Left colon (tissue), 2 donors: ENCODE data around the gene PUSL1. TPM values are rescaled to one million over a fixed set of nuclear protein-coding genes. Genes with fewer than 3 reads are reported as not detected.

Source experiments
- ATAC-seq: fragments of 200-7000 bp; cut with Tn5 transposase; one replicate; pipeline ENCODE4 v1.9.1; 2020; ENCODE audit warnings: mild to moderate bottlenecking, moderate library complexity
- DNase-seq, 2 donors: peaks; one replicate each; pipeline ENCODE4 v3.0.0-alpha.2; 2020
- intact Hi-C, 2 donors: fragments of 100-400 bp; cut with DNase I in 1 of 2; cut with micrococcal nuclease in 1 of 2; formaldehyde crosslinking; loops; one replicate each; pipeline versions ENCODE4 v1.11.2 to v1.14.0; 2022; cut with DNase I, micrococcal nuclease
- microRNA-seq, 2 donors: library from miRNA; unstranded; fragments of <30 nt; microRNA quantifications; one replicate each; pipeline versions ENCODE4 v1.1.0 to v1.2.0, GENCODE V29; 2020
- total RNA-seq, 2 donors: library from RNA; stranded (reverse); fragmentation: NEBNext Ultra II Directional; extraction: Animal tissue kit (Norgen Biotek cat#: 25700); gene quantifications; one replicate each; pipeline ENCODE4 v1.2.1, GENCODE V29; 2021
- donor health status: DM: no; HTN: no; CAD: no.
- donor health status: DM: yes; HTN: yes; CAD: no.

Gene PUSL1
- total RNA-seq, 2 donors from 2014 or later: 15.5 to 18.7 TPM

DNA sequence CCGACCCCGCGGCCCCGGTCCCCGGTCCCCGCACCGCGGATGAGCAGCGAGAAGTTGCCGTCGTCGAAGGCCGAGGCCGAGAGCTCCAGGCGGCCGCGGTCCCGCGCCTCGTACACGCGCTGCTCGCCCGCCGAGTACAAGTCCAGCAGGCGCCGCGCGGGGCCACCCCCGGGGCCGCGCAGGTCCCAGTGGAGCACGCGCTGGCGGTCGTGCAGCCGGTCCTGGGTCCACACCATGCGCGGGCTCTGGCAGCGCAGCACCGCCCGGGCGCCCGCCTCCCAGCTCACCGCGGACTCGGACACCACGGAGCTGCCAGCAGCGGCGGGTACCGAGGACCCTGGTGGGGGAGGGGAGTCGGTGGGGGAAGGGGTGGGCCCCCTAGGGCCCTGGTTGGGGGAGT is 47.0 kb downstream of the PUSL1 start:
- intact Hi-C loops: no loop called here
- peak; percentile 32 for ATAC-seq
- peak in 1 of 2 donors; percentile 35 for DNase-seq

DNA sequence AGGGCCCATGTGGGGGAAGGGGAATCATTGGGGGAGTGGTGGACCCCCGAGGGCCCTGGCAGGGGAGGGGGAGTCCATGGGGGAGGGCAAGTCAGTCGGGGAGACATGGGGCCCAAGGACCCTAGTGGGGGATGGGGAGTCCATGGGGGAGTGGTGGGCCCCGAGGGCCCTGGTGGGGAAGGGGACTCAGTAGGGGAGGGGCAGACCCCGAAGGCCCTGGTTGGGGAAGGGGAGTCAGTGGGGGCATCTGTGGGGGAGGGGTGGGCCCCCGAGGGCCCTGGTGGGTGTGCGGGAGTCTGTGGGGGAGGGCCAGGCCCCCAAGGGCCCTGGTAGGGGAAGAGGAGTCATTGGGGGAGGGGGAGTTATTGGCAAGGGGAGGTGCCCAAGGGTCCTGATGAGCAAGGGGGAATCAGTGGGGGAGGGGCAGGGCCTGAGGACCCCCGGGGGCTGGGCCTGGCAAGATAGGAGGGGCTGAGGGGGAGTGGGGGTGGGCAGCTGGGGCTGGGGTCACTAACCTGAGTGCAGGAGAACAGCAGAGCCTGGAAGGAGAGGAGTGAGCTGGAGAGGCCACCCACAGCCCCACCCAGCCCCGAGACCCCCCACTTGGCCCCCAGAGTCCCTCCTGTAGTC is 47.9 kb downstream of the PUSL1 start:
- DNase-seq: no peak
- no peak for ATAC-seq
- intact Hi-C loops: no loop called here

DNA sequence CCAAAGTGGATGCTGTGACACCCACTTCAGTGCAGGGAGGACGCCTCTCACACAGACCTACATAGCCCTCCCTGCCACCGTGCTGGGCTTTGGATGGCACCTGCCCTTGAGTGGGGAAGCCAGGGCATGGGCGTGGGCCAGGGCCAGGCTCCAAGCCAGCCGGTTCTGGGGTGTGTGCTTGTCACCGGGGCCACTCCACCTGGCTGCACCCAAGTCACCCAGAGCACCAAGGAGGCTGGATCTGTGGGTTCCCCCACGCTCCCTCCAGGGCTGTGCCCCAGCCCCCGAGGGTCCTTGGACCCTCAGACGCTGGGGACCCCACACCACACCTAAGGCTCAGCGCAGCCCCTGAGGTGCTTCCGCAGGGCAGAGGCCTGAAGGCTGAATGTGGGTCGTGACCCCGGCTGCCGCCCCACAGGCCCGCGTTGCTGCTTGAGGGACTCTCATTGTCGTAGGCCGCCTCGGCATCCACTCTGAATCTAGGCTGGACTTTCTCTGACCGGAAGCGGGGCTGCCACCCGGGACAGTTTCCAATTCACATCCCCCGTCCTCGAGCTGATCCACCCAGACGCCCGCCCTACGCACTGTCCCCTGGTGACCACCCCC is 48.5 kb downstream of the PUSL1 start:
- DNase-seq (peak in 1 of 2 donors; percentile 29), ATAC-seq (peak; percentile 51)
- intact Hi-C loops: no loop called here

DNA sequence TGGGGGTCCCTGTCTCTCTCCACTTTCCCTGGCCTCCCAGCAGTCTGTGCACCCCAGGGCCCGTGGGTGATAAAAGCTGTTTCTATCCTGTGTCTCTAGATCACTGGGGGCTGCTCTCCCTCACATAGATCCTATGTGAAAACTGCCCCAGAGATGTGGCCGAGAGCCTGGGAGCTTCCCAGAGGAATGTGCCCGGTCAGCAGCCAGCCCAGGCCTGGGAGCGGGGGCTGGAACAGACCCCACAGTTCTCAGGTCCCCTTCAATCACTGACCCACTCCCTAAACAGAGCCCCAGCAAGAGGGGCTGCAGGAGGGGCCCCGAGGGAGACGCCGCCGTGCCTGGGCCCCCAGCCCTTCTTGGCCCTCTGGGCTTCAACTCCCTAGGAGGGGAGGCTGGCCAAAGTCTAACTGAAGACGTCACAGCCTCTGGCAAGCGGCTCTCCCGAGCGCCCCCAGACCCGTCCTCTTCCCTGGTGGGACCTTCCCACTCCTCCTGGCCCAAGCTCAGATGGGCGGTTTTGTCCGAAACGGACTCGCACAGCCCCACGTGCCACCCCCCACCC is 49.6 kb downstream of the PUSL1 start:
- intact Hi-C loops: no loop called here
- DNase-seq: no peak
- ATAC-seq: no peak

DNA sequence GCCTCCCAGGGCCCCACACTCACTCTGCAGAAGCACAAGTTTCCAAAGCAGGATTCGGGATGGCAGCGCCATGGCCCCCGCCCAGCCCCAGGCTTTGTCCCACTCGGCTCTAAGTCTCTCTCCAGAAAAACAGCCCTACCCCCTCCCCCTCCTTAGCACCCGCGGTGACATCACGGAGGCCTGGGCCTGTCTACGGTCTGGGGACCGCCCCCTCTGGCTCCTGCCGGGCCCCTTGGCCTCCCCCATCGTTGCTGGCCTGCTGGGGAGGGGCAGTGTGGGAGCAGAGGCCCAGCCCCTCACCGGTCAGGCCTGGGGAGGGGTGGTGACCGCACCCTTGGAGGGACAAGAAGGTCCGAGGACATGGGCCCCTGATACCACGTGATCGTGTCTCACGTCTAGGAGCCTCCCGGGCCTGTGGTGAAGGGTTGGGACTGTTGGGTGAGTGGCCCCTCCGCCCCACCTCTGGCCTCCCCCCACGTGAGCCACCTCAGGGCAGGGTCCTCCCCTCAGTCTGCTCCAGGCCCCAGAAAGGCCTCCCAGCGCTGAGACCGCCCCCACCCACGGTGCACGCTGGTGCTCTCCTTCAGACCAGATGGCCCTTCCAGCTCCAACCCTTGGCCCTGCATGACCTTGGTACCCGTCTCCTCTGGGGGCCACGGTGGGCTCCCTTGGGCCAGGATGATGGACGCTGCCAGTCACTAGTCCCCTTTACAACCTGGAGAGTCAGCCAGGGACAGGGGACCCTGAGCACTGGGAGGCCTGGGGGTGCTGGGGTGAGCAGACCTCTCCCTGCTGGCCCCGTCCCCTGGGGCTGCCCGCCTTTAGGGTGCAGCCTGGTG is 50.3 kb downstream of the PUSL1 start, which contains the start of gene MXRA8:
Gene MXRA8, minus strand, starts transcription at position 123 of the 839 bp plus-strand sequence. Its CDS starts 51 bp downstream, at position 72.
- DNase-seq: peak in 1 of 2 donors; percentile 81
- intact Hi-C loops: no loop called here
- peak; percentile 15 for ATAC-seq

DNA sequence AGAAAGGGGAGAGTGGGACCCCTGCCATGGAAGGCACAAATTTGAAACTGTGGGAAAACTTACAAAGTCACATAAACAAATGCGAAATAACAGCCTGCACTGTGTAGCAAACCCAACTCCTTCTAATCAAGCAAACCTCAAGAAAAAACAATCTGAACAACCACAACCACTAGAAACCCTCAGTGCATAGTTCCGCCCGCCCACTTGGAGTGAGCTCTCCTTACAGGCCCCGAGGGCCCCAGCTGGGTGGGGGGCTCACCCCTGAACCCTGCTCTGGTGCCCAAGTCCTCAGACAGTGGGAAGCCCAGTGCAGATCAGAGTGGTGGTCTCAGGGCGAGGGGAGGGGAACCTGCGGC is 50.9 kb downstream of the PUSL1 start:
- ATAC-seq (no peak), DNase-seq (no peak)
- intact Hi-C loops: no loop called here

DNA sequence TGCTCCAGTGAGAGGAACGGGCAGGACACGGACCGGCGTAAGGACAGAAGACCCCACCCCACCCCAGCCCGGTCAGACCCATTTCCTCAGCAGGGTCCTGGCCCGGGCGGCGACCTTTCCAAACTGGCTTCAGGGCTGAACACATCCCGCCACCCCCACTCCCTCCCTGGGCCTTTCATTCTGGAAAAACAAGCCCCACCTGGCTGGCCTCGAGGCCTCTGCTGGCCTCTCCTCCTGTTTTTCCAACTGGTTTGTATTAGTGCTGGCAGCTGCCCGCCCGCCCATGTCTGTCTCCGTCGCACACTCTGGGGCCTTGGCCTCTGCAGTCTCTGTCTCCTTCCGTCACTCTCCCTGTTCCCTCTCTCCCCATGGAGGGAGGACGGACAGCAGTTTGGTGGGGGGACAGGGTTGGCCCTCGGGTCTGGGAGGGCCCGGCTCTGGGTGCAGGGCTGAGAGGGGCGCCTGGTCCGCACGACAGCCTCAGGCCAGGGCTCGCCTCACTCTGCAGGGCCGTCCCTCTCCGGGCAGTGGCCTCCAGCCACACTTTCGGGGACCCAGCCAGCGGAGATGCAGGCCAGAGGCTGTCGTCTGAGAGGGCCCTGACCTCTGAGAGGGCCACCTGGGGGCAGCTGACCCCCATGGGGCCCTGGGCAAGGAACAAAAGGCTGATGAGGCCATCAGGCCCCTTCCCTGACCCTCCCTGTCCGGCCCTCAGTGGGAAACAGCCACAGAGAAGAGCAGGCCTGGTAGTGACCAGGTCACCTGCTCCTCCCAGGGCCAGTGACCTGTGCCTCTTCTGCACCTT is 51.5 kb downstream of the PUSL1 start:
- intact Hi-C loops: no loop called here
- DNase-seq (no peak), ATAC-seq (no peak)

DNA sequence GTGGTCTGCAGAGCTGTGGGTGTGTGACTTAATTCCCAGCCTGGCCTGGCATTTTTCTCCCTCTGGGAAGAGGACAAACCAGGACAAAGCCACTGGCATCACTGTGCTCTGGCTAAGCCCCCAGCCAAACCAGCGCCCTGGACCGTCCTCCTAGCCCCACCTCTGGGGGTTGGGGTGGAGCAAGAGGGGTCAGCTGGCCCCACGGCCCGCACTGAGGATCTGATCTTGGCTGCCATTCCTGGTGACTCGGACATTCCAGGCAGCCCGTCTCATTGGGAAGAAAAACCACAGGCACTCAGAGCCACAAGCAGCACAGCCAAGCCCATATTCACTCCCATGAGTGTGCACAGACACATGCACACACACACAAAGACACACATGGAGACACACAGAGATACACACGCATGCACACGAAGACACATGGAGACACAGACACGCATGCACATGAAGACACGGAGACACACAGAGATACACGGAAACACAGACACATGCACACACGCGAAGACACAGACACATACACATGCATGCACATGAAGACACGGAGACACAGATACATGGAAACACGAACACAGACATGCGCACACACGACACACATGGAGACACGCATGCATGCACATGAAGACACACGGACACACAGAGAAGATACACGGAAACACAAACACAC is 52.2 kb downstream of the PUSL1 start:
- intact Hi-C loops: no loop called here
- DNase-seq: peak in 1 of 2 donors; percentile 61
- no peak for ATAC-seq

Small RNAs within 50 kb of the gene (microRNA-seq; reads per million reads assigned to microRNA genes)
- 1.1 to 4.1 reads per million in 2 donors for gene MIR6726
- gene MIR6727: 0 to 1.1 reads per million in 2 donors
- 0.53 to 1.4 reads per million in 2 donors for gene MIR6808

Other genes with a start within 250 kb of the PUSL1 start
- gene RNF223, start 234.3 kb upstream of the PUSL1 start, total RNA-seq: 1 to 10 TPM; 3.4 to 5.3 TPM
- 10 to 100 TPM; 17.6 to 28.6 TPM for gene C1orf159, start 192.5 kb upstream of the PUSL1 start, total RNA-seq
- 1 to 10 TPM; 1.2 to 3.0 TPM for gene TTLL10, start 134.7 kb upstream of the PUSL1 start, total RNA-seq
- 1 to 10 TPM in 1 of 2 donors, under 1 TPM in 1; 0.64 to 3.7 TPM for gene TNFRSF18, start 102.0 kb upstream of the PUSL1 start, total RNA-seq
- 1 to 10 TPM in 1 of 2 donors, under 1 TPM in 1; 0.55 to 1.3 TPM for gene TNFRSF4, start 94.4 kb upstream of the PUSL1 start, total RNA-seq
- 100 to 1,000 TPM; 235 to 273 TPM for gene SDF4, start 76.6 kb upstream of the PUSL1 start, total RNA-seq
- 1 to 10 TPM; 8.2 to 9.6 TPM for gene B3GALT6, start 76.4 kb upstream of the PUSL1 start, total RNA-seq
- 10 to 100 TPM; 40.0 to 71.6 TPM for gene C1QTNF12, start 61.9 kb upstream of the PUSL1 start, total RNA-seq
- gene UBE2J2, start 34.7 kb upstream of the PUSL1 start, total RNA-seq: 10 to 100 TPM; 46.3 to 56.3 TPM
- 1 to 10 TPM; 1.5 to 1.6 TPM for gene SCNN1D, start 28.2 kb upstream of the PUSL1 start, total RNA-seq
- gene ACAP3, start 667 bp upstream of the PUSL1 start, total RNA-seq: 10 to 100 TPM; 49.2 to 58.7 TPM
- gene INTS11, start 16.1 kb downstream of the PUSL1 start, total RNA-seq: 10 to 100 TPM; 80.6 to 94.2 TPM
- 10 to 100 TPM; 67.3 to 86.7 TPM for gene CPTP, start 16.2 kb downstream of the PUSL1 start, total RNA-seq
- under 1 TPM; 0.67 to 0.89 TPM for gene TAS1R3, start 22.7 kb downstream of the PUSL1 start, total RNA-seq
- 10 to 100 TPM; 57.2 to 69.0 TPM for gene DVL1, start 40.8 kb downstream of the PUSL1 start, total RNA-seq
- gene MXRA8, start 50.0 kb downstream of the PUSL1 start, total RNA-seq: 10 to 100 TPM in 1 of 2 donors, 1 to 10 TPM in 1; 8.5 to 20.7 TPM
- gene AURKAIP1, start 66.6 kb downstream of the PUSL1 start, total RNA-seq: 100 to 1,000 TPM; 175 to 212 TPM
- 100 to 1,000 TPM; 115 to 129 TPM for gene CCNL2, start 90.7 kb downstream of the PUSL1 start, total RNA-seq
- 10 to 100 TPM; 82.1 to 96.7 TPM for gene MRPL20, start 98.7 kb downstream of the PUSL1 start, total RNA-seq
- 1 to 10 TPM in 1 of 2 donors, under 1 TPM in 1; 0.76 to 2.7 TPM for gene ANKRD65, start 112.7 kb downstream of the PUSL1 start, total RNA-seq
- 10 to 100 TPM; 40.1 to 81.5 TPM for gene VWA1, start 127.1 kb downstream of the PUSL1 start, total RNA-seq
- under 1 TPM; 0.49 to 0.87 TPM for gene ATAD3C, start 141.1 kb downstream of the PUSL1 start, total RNA-seq
- gene ATAD3B, start 163.2 kb downstream of the PUSL1 start, total RNA-seq: 10 to 100 TPM; 15.2 to 16.4 TPM
- 10 to 100 TPM; 20.7 to 29.6 TPM for gene ATAD3A, start 203.6 kb downstream of the PUSL1 start, total RNA-seq
- 1 to 10 TPM in 1 of 2 donors, under 1 TPM in 1; 0.67 to 2.6 TPM for gene TMEM240, start 232.0 kb downstream of the PUSL1 start, total RNA-seq